Mucosa of gallbladder (tissue), 1 donor: ENCODE data around the gene GLIS2. TPM values are rescaled to one million over a fixed set of nuclear protein-coding genes. Genes with fewer than 3 reads are reported as not detected.
A peak's percentile ranks its signal among the peaks of the same experiment; 100 is the strongest.

Experiments used
- DNase-seq: peaks from one replicate; pipeline ENCODE4 v3.0.0-alpha.2; 2020; ENCODE audit warnings: low spot score
- total RNA-seq: library from RNA; stranded (reverse); gene quantifications from one replicate; pipeline ENCODE4 v1.2.1, GENCODE V29; 2021
- donor health status: DM: no; HTN: no; CAD: no.

Gene GLIS2
- total RNA-seq, 1 donor from 2014 or later, result 22.2 TPM

- DNase-seq, result peak; percentile 95
Measured at GRCh38 chr16:4350787-4351659, 35.2 kb downstream of the GLIS2 start, which contains the start of gene PAM16. Gene PAM16 (minus strand): TSS chr16:4351321. CDS start chr16:4351234, 87 bp downstream.

- no peak for DNase-seq
Measured at GRCh38 chr16:4351880-4352279, 36.0 kb downstream of the GLIS2 start.

DNA sequence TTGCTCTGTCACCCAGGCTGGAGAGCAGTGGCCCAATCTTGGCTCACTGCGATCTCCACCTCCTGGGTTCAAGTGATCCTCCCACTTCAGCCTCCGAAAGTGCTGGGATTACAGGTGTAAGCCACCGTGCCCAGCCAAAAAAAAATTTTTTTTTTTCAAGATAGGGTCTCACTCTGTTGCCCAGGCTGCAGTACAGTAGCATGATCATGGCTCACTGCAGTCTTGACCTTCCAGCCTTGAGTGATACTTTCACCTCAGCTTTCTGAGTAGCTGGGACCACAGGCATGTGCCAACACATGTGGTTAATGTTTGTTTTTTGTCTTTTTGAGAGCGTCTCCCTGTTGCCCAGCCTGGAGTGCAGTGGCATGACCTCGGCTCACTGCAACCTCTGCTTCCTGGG, 37.0 kb downstream of the GLIS2 start:
- no peak for DNase-seq

- DNase-seq, result no peak
Measured at GRCh38 chr16:4353675-4354074, 37.8 kb downstream of the GLIS2 start.

DNA sequence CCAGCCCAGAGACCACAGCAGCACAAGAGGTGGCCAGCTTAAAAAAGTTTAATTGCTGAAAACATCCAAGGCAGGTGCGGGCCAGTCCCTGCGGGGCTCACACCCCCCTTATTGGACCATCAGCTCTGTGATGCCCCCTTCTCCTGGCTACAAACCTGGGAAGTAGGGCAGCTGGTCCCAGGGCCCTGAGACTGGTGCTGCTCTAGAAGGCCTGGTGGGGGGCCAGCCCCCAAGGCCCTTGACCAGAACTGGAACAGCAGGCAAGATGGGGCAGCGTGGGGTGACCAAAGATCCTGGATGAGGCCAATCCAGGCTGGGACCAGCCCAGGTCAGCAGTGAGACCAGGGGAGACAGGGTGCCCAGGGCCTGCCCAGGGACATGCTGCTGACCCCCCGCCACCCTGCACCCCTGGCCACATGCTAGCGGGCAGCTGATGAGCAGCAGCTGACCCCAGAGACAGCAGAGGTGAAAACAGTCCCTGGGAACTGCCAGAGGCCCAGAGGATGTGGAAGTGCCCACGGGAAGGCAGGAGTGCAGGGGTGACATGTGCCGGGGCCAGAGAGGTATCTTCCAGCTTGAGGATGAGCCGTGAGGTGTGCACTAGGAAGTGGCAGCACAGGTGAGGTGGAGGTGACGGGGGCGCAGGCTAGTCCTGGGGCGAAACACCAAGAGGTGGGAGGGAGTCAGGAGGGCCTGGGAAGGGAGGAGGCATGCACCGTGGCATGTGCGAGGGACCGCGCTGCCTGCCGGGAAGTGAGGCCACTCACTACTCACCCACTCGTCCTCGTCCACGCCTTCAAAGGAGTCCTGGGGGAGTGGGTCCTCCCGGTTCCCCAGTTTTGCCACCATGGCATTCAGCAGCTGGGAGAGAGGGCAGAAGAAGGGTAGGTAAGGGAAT, 38.9 kb downstream of the GLIS2 start:
- DNase-seq, result no peak

- no peak for DNase-seq
Measured at GRCh38 chr16:4356820-4357219, 41.0 kb downstream of the GLIS2 start.

- DNase-seq, result no peak
Measured at GRCh38 chr16:4358236-4358635, 42.4 kb downstream of the GLIS2 start.

- peak; percentile 51 for DNase-seq
Measured at GRCh38 chr16:4358831-4359561, 43.1 kb downstream of the GLIS2 start.

DNA sequence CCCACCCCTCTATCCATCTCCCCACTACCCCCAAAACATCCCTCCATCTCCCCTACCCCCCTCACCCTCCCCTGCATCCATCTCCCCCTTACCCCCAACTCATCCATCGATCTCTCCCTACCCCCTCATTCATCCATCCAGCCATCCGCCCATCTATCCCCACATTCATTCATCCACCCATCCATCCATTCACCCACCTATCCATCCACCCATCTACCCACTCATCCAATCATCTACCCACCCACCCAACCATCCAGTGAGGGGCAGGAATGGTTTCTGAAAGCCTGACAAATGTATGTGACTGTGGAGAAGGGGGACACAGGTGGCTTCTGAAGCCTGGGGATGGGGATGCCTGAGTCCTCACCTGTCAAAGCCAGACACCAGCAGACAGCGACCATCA, 44.0 kb downstream of the GLIS2 start:
- no peak for DNase-seq

- DNase-seq, result no peak
Measured at GRCh38 chr16:4360538-4361021, 44.7 kb downstream of the GLIS2 start.

DNA sequence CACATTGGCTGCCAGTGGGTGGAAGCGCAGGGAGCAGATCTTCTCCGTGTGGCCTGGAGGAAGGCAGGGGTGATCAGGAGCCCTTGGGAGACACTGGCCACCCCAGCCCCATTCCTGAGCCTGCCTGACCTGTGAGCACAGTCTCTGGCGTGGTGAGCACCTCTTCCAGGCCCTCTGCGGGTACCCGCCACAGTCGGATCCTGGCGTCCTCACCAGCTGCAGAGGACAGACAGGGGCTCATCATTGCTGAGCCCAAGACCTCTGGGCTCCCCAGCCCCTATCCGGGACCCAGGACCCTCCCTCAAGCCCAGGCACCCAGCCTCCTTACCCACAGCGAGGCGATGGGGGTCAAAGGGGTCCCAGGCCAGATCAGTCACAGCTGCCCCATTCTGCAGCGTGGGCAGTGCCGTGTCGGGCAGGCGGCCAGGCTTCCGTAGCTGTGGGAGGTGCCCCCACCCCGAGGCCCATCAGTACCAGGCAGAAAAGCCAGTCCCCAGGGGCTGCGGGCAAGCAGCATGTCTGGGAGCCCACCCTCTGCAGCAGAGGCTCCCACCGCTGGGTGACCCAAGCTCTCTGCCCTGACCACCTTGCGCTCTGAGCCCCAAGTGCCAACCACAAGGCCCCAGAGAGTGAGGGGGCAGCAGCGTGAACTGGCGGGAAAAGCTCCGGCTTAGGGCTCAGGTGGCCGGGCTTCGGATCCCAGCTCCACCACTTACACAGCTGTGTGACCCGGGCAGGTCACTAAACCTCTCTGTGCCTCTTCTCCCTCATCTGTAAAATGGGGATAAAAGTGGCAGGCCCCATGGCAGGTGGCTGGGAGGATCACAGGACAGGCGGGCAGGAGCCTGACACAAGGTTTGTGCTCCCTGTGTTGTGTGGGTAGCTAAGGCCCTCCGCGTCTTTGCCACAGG, 45.4 kb downstream of the GLIS2 start:
- no peak for DNase-seq

GRCh38 chr16:4361944-4362311, 46.1 kb downstream of the GLIS2 start:
- DNase-seq, result no peak

GRCh38 chr16:4362476-4363135, 46.7 kb downstream of the GLIS2 start:
- DNase-seq, result no peak

- DNase-seq, result no peak
Measured at GRCh38 chr16:4364196-4365013, 48.5 kb downstream of the GLIS2 start.

DNA sequence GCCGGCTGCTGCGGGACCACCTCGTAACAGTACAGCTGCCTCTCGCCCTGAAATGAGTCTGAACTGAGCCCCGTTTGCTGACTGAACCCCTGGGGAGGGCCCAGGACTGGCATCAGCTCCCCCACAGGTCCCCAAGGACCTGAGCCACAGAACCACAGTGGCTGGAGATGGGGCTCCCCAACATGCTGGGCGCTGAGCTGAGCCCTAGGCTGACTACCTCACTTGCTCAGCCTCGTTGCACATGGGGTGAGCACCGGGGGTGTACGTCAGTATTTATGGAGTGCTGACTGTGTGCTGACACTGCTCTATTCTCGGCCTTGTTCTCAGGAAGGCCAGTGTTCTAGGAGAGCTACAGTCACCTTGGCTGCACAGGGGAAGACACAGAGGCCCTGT, 49.1 kb downstream of the GLIS2 start:
- DNase-seq, result no peak

DNA sequence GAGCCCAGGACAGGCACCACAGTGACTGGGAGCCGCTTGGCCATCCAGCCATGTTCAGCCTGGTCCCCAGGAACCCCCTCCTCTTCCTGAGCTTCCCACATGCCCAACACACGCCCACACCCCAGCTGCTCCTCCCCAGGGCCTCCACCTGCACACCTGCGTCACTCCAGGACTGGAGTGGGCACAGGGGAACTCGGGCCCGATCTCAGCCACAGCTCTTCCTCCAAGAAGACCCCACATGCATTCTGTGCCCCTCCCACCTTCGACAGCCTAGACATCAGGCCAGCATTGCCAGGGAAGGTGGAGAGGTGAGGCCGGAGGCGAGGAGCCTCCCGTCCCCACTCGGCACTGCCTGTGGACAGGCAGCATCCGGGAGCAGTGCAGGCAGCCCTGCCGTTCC, 49.7 kb downstream of the GLIS2 start:
- DNase-seq, result no peak

DNA sequence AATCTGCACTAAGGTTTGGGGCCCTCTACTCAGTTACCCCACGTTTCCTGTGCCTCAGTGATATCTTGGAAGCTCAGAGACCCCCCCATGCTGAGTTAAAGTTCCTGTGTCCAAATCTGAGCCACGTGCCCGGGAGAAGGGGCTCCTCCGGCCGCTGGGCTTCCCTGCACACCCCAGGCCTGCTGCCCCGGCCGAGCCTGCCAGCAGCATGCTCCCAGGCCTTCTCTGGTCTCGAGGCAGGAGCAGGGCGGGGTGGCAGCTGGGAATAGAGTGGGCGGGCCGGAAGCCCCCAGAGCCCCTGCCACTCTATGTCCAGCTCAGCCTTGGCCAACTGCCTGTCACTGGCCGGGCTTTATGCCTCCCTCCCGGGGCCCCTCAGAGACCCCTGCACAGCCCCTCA, 50.1 kb downstream of the GLIS2 start:
- no peak for DNase-seq

- no peak for DNase-seq
Measured at GRCh38 chr16:4367393-4367856, 51.6 kb downstream of the GLIS2 start.
